HG03280 (cell line): Measurements from ENCODE around the gene TAF11L7.
"Not testable (repeated sequence)": the region's sequence is repeated elsewhere in the genome, so short reads cannot be mapped to it uniquely, and the experiment has no call there.

Experiments used
- ATAC-seq: cut with Tn5 transposase; IDR thresholded peaks from one replicate; pipeline ENCODE4 v1.9.1; 2021; ENCODE audit warnings: mild to moderate bottlenecking, moderate library complexity; ENCODE audit not compliant: unreplicated experiment

TAF11L7 gene

DNA sequence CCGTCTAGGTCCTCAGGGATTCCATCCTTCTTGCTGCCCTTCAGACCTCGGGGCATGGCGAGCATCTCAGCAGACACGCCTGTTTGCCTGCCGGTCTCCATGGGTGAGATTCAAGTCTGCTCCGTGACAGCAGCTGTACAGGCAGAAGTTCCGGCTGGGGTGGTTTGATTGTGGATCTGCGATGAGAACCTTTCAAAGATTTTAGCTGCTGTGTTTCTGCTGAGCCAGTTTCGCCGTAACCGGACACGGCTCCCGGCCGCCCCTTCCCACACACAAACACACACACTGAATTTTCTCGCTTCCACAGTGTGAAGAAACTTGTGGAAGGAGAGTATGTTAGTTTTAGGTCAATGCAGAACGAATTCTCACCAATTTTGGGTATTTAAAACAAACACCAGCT, at the start of gene TAF11L7:
TSS of gene TAF11L7 (minus strand) at position 101 of the 400 bp plus-strand sequence.
- not testable (repeated sequence) for ATAC-seq

DNA sequence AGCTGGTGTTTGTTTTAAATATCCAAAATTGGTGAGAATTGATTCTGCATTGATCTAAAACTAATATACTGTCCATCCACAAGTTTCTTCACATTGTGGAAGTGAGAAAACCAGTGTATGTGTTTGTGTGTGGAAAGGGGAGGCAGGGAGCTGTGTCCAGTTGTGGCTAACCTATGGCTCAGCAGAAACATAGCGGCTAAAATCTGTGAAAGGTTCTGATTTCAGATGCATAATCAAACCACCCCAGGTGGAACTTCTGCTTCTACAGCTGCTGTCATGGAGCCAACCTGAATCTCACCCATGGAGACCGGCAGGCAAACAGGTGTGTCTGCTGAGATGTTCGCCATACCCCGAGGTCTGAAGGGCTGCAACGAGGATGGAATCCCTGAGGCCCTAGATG, 48.6 kb upstream of the TAF11L7 start, which contains the start of gene TAF11L14:
TSS of gene TAF11L14 (plus strand) at position 301 of the 400 bp plus-strand sequence.
- no peak for ATAC-seq

DNA sequence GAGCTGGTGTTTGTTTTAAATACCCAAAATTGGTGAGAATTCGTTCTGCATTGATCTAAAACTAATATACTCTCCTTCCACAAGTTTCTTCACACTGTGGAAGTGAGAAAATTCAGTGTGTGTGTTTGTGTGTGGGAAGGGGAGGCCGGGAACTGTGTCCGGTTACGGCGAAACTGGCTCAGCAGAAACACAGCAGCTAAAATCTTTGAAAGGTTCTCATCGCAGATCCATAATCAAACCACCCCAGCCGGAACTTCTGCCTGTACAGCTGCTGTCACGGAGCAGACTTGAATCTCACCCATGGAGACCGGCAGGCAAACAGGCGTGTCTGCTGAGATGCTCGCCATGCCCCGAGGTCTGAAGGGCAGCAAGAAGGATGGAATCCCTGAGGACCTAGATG, 46.2 kb upstream of the TAF11L7 start, which contains the start of gene TAF11L13:
TSS of gene TAF11L13 (plus strand) at position 301 of the 400 bp plus-strand sequence.
- ATAC-seq: not testable (repeated sequence)

DNA sequence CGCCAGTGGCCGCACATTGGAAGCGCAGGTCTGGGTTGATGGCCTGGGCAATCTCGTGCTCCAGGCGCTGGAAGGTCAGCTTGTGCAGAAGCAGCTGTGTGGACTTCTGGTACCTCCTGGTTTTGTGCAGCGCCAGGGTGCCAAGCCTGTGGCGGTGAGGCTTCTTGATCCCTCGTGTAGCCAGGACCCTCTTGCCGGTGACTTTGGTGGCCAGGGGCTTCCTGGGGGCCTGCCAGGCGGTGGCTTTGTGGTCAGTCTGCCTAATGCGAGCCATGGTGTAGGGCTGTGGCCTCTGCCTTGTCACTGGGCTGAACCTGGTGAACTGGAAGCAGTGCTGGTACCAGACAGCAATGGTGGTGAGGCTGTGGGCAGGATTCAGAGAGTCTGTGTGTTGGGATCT, 40.1 kb upstream of the TAF11L7 start:
- no peak for ATAC-seq

DNA sequence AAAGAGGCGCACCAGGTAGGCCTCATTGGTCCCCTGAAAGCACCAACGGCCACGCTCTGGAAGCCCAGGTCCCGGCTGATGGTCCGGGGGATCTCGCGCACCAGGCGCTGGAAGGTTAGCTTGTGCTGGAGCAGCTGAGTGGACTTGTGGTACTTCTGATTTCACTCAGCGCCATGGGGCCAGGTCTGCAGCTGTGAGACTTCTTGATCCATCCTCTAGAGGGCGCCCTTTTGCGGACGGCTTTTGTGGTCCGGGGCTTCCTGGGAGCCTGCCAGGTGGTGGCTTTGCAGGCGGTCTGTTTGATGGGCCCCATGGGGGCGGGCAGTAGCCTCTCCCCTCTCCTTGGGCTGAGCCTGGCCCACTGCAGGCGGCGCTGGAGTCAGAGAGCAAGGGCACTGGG, 35.1 kb upstream of the TAF11L7 start:
- ATAC-seq: no peak

DNA sequence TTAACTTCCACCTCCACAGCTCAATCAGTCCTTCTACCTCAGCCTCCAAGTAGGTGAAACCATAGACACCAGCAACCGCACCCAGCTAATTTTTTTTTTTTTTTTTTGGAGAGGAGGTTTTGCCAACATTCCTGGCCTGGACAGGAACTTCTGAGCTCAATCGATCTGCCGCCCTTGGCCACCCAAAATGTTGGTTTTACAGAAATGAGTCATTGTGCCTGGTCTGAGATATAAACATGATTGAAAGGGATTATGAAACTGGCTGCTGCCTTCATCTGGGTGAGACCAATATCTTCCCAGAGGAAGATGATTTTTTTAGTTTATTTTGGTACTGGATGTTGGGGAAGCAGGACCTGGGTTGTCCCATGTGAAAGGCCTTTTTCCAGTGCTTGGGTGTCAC, 33.8 kb upstream of the TAF11L7 start:
- ATAC-seq: no peak

DNA sequence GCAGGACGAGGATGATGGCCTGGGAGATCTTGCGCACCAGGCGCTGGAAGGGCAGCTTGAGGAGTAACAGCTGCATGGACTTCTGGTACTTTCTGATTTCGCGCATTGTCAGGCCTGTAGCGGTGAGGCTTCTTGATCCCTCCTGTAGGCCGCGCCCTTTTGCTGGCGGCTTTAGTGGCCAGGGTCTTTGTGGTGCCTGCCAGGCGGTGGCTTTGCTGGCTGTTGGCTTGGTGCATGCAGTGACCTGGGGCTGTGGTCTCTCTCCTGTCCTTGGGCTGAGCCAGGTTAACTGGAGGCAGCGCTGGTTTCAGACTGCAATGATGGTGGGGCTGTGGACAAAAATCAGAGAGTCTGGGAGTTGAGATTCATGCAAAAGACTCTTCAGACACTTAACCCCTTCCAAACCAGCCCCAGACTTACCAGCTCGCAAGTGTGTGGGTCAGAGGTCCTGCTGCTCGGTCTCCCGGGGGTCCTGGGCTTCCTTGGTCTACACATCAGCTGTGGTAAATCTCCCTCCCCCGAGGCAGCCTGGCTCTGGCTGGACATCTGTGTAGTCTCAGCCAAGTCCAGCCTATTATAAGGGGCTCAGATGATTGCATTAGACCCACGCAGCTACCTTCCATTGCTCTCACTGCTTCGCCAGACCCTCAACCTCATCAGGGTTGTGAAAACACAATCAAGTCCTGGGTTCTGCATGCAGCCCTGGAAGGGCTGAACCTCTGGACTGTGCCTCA, 29.5 kb upstream of the TAF11L7 start:
- no peak for ATAC-seq

DNA sequence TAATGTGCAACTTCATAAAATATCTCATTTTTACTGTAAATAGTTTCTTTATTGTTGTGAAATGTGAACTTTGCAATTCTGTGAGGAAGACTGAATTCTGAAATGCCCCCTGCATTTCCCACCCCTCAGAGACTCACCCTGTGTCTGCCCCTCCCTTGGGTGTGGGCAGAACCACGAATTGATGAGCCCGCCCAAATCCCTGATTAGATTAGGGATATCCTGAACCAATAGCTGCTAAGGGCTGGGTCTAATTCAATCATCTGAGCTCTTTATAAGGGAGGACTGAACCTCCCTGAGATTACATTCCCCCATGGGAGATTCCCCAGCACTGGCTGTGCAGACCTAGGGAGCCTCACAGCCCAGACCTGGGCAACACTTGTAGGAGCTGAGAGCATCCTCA, 24.5 kb upstream of the TAF11L7 start, which contains the start of gene TAF11L12:
TSS of gene TAF11L12 (plus strand) at position 301 of the 400 bp plus-strand sequence.
- ATAC-seq: not testable (repeated sequence)

DNA sequence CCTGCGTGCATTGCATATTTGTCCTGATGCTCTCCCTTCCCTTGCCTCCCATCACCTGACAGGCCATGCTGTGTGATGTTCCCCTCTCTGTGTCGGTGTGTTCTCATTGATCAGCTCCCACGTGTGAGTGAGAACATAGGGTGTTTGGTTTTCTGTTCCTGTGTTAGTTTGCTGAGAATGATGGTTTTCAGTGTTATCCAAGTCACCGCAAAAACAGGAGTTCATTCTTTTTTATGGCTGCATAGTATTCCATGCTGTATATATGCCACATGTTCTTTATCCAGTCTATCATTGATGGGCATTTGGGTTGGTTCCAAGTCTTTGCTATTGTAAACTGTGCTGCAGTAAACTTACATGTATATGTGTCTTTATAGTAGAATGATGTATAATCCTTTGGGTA, 21.9 kb upstream of the TAF11L7 start:
- ATAC-seq: not testable (repeated sequence)

DNA sequence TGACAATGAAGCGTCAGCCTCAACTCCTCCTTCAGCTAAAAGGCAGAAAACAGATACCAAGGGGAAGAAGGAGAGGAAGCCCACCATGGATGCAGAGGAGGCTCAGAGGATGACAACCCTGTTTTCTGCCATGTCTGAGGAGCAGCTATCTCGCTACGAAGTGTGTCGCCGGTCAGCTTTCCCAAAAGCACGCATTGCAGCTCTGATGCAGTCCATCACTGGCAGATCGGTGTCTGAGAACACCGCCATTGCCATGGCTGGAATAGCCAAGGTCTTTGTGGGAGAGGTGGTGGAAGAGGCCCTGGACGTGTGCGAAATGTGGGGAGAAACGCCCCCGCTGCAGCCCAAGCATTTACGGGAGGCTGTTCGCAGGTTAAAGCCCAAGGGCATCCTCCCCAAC, 19.4 kb upstream of the TAF11L7 start:
- ATAC-seq: no peak

DNA sequence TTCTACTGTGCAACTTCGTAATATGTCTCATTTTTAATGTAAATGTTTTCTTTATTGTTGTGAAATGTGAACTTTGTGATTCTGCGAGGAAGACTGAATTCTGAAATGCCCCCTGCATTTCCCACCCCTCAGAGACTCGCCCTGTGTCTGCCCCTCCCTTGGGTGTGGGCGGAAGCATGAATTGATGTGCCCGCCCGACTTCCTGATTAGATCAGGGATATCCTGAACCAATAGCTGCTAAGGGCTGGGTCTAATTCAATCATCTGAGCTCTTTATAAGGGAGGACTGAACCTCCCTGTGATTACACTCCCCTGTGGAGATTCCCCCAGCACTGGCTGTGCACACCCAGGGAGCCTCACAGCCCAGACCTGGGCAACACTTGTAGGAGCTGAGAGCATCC, 18.3 kb upstream of the TAF11L7 start, which contains the start of gene TAF11L11:
TSS of gene TAF11L11 (plus strand) at position 304 of the 400 bp plus-strand sequence.
- not testable (repeated sequence) for ATAC-seq

DNA sequence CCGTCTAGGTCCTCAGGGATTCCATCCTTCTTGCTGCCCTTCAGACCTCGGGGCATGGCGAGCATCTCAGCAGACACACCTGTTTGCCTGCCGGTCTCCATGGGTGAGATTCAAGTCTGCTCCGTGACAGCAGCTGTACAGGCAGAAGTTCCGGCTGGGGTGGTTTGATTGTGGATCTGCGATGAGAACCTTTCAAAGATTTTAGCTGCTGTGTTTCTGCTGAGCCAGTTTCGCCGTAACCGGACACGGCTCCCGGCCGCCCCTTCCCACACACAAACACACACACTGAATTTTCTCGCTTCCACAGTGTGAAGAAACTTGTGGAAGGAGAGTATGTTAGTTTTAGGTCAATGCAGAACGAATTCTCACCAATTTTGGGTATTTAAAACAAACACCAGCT, 12.2 kb upstream of the TAF11L7 start, which contains the start of gene TAF11L10:
TSS of gene TAF11L10 (minus strand) at position 101 of the 400 bp plus-strand sequence.
- not testable (repeated sequence) for ATAC-seq

DNA sequence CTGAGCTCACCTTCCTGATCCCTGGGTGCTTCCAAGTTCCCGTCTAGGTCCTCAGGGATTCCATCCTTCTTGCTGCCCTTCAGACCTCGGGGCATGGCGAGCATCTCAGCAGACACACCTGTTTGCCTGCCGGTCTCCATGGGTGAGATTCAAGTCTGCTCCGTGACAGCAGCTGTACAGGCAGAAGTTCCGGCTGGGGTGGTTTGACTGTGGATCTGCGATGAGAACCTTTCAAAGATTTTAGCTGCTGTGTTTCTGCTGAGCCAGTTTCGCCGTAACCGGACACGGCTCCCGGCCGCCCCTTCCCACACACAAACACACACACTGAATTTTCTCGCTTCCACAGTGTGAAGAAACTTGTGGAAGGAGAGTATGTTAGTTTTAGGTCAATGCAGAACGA, 8.7 kb upstream of the TAF11L7 start, which contains the start of gene TAF11L9:
TSS of gene TAF11L9 (minus strand) at position 140 of the 400 bp plus-strand sequence.
- ATAC-seq: not testable (repeated sequence)

DNA sequence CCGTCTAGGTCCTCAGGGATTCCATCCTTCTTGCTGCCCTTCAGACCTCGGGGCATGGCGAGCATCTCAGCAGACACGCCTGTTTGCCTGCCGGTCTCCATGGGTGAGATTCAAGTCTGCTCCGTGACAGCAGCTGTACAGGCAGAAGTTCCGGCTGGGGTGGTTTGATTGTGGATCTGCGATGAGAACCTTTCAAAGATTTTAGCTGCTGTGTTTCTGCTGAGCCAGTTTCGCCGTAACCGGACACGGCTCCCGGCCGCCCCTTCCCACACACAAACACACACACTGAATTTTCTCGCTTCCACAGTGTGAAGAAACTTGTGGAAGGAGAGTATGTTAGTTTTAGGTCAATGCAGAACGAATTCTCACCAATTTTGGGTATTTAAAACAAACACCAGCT, 5.3 kb upstream of the TAF11L7 start, which contains the start of gene TAF11L8:
TSS of gene TAF11L8 (minus strand) at position 101 of the 400 bp plus-strand sequence.
- ATAC-seq: not testable (repeated sequence)
